CD4-positive, alpha-beta T cell treated with Interleukin-10 for 1 hour (primary cell): ENCODE data around the gene PILRB.
"Not testable (repeated sequence)": the region's sequence is repeated elsewhere in the genome, so short reads cannot be mapped to it uniquely, and the experiment has no call there.

Source experiments
- DNase-seq: peaks from one replicate; pipeline ENCODE4 v3.0.0-alpha.2; 2020

PILRB gene

GRCh38 chr7:100356416-100357068, 1.4 kb upstream of the PILRB start:
- DNase-seq = no peak

GRCh38 chr7:100357131-100357561, 771 bp upstream of the PILRB start:
- no peak for DNase-seq

DNA sequence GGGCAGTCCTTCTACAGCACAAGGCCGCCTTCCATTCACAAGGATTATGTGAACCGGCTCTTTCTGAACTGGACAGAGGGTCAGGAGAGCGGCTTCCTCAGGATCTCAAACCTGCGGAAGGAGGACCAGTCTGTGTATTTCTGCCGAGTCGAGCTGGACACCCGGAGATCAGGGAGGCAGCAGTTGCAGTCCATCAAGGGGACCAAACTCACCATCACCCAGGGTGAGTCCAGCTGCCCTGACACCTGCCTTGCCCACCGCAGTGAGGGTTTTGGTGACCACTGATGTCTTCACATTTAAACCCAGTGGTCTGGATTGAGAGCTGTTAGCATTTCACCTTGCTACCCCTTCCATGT, 918 bp downstream of the PILRB start:
- no peak for DNase-seq

- no peak for DNase-seq
These were observed 2.4 kb downstream of the PILRB start for GRCh38 chr7:100360135-100360854.

- no peak for DNase-seq
These were observed 5.2 kb downstream of the PILRB start for GRCh38 chr7:100363098-100363497.

GRCh38 chr7:100363797-100364196, 5.9 kb downstream of the PILRB start:
- DNase-seq = not testable (repeated sequence)

GRCh38 chr7:100364480-100364879, 6.6 kb downstream of the PILRB start:
- DNase-seq = no peak

DNA sequence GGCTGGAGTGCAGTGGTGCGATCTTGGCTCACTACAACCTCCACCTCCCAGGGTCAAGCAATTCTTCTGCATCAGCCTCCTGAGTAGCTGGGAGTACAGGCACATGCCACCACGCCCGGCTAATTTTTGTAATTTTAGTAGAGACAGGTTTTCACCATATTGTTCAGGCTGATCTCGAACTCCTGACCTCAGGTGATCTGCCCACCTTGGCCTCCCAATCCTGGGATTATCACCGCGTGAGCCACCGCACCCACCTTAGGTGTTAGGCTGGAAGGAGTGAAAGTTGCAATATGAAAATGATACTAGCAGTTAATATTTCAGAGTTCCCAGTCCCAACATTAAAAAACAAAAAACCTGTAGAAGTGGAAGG, 8.1 kb downstream of the PILRB start:
- DNase-seq = not testable (repeated sequence)

- DNase-seq = no peak
These were observed 8.7 kb downstream of the PILRB start for GRCh38 chr7:100366411-100367250.

- DNase-seq = no peak
These were observed 9.3 kb downstream of the PILRB start for GRCh38 chr7:100367251-100367620.

DNA sequence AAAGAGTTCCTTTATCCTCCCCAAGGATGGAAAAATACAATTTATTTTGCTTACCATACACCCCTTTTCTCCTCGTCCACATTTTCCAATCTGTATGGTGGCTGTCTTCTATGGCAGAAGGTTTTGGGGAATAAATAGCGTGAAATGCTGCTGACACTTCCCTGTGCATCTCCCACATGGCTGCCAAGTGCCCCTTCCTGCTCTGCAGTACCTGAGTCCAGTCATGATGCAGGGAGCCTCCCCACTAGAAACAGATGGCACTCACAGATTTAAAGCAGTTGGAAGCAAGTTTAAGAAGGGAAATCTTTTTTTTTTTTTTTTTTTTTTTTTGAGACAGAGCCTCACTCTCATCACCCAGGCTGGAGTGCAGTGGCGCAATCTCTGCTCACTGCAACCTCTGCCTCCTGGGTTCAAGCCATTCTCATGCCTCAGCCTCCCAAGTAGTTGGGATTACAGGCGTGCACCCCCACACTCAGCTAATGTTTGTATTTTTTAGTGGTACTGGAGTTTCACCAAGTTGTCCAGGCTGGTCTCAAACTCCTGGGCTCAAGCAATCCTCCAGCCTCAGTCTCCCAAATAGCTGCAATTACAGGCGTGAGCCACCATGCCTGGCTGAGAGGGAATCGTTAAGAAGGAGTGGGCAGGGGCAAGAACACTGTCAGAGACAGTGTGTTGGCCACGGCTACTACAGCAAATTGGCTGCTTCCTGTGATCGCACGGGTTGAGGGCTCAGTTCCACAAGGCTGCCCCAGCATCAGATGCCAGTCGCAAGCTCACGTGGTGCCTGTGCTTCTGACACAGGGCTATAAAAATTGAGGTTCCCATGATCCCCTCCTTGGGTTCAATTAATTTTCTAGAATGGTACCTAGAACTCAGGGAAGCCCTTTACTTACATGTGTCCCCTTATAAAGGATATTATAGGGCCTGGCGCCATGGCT, 10.0 kb downstream of the PILRB start:
- DNase-seq = no peak

- peak; percentile 47 for DNase-seq
These were observed 11.2 kb downstream of the PILRB start for GRCh38 chr7:100369105-100369504.

DNA sequence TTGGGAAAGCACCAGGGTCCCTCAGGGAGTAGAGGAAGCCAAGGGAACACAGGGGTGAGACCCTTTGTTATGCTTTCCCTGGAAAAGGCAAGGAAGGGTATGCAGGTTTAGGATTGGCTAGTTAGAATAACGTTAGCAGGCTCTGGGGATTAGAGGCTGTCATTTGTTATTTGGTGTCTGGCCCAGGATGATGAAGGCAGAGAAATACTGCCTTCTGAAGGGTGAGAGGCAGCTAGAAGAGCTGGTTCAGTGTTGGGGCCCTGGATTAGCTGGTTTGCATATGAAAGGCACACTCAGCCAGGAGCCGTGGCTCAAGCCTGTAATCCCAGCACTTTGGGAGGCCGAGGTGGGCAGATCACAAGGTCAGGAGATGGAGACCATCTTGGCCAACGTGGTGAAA, 12.4 kb downstream of the PILRB start:
- DNase-seq = no peak

DNA sequence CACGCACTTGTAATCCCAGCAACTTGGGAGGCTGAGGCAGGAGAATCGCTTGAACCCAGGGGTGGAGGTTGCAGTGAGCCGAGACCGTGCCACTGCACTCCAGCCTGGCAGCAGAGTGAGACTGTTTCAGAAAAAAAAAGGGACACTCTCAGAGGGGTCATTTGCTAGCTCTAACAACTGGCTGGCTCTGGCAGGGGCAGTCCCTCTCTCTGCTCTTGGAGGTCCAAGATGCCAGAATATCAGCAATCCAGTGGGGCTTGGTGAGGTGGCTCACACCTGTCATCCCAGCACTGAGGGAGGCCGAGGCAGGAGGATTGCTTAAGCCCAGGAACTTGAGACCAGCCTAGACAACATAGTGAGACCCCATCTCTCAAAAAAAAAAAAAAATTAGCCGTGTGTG, 12.8 kb downstream of the PILRB start:
- no peak for DNase-seq

GRCh38 chr7:100371561-100372171, 13.7 kb downstream of the PILRB start:
- no peak for DNase-seq

GRCh38 chr7:100372256-100372655, 14.3 kb downstream of the PILRB start:
- DNase-seq = peak; percentile 25

- no peak for DNase-seq
These were observed 14.8 kb downstream of the PILRB start for GRCh38 chr7:100372694-100373093.

- no peak for DNase-seq
These were observed 15.4 kb downstream of the PILRB start, which contains the start of gene PILRA for GRCh38 chr7:100373261-100373831. Gene PILRA (plus strand): TSS chr7:100373487. CDS start chr7:100373657, 170 bp downstream.

- DNase-seq = not testable (repeated sequence)
These were observed 16.1 kb downstream of the PILRB start for GRCh38 chr7:100373870-100374598.

DNA sequence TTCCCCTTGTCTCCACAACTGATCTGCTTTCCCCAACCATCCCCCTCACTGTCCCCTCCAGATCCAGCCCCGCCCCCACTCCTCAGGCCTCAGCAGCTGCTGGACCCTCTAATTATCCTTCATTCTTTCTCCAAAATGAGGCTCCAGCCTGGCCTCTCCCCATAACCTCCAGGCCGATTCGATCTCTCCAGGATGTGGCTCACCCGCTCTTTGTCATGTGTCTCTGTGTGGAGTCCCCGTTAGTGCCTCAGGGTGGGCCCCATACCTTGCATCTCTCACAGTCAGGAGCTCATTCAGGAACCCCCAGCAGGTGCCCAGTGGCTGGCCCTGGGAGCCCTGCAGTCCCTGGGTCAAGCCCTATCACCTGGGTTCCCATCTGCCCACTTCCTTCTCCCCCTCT, 16.7 kb downstream of the PILRB start:
- no peak for DNase-seq

GRCh38 chr7:100376066-100376465, 18.1 kb downstream of the PILRB start:
- DNase-seq = no peak
